ENCODE measurements around the gene ERGIC3.

DNA sequence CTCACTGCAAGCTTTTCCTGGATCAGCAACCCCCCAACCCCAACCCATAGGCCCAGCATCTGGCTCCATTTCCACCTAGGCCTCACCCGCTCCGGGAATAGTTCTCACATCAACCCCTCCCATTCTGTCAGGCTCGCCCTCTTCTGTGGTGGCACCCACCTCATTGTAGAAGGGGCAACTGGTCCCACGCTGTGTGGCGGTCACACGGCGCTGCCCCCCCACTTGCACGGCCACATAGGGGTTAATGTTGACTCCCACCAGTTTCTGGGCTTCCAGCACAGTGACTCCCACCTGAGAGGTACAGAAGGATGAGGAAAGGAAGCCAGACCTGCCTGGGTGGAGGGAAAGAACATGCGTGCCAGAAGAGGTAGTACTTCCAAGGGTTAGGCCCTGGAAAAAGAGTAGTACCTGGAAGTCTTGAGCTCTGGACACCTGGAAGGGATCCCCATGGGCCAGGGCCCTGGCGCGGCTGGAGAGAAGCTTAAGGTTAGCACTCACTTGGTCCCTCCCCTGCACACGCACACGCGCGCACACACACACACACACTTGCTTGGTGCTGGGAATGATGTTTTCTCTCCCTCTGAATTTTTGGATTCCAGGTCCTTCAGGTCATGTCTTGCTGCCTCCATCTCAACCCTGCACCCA lies 61.1 kb downstream of the ERGIC3 start:
- TF ChIP-seq RAD21 (conservative IDR thresholded peaks at IDR 0.05 in 1 of 2, IDR thresholded peaks at IDR 0.05 in 1 of 2) (no peak), CTCF (IDR thresholded peaks at IDR 0.05) (no peak)

Measured in A549 (cell line).